ENCODE measurements around the gene KMT2B.

KMT2B gene

DNA sequence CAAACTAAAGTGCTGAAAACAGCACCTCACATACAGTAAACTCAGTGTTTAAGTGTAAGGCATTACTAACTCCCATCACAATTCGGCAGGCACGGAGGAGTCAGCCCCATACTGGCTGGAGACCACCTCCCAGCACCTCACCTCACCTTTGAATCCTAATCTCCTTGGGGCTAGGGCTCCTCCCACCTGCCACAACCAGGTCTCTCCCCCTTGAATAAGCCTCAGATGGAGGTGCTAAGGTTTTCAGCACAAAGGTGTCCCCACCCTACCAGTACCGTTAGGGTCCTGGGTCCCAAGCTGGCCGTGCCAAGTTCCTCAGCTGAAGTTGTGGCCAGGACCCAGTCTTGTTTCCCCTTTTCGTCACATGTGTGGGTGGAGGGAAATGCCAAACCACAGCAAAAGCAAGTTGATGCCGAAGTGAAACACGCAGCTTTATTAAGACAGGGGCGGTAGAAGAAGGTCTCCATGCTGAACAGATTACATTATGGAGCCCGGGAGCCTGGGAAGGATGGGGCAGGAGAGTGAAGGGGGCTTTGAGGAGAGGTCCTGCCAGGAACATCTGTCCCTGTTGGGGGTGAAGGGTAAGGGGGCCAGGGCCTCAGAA, 24.4 kb downstream of the KMT2B start, which contains the start of gene IGFLR1:
TSS of gene IGFLR1 (minus strand) at position 332 of the 604 bp plus-strand sequence. CDS start 1,272 bp downstream, outside the sequence.
- DNase-seq, result peak; percentile 47

DNA sequence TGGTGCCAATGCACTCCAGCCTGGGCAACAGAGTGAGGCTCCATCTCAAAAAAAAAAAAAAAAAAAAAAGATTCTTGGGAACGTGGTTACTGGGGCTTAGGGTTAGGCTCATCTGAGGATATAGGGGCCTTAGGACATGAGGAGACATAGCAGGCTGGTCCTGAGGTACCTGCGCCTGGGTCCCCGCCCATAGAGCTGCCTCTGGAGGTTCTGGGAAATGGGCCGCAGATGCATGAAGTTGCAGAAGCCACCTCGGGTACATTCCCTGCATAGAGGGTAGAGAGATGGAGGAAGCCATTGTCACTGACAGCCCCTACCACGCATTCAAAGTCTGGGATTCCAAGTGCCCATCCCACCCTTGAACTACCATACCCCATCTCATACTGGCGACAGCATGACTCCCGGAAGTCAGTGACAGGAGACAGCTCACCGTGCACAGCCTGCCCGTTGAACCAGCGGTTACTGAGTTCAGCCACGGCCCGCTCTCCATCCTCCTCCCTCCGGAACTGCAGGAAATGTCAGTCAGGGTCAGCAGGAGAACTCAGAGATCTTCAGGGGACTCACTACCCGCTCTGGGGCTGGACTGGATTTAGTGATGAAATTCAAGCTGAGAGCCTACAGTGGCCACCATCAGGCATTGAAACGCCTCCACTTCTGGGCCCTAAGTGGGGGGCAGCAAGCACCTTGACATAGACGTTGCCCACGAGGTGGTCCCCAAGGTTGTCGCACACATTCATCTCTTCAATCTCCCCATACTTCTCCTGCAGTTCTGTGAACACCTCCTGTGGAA, 26.0 kb downstream of the KMT2B start:
- no peak for DNase-seq

DNA sequence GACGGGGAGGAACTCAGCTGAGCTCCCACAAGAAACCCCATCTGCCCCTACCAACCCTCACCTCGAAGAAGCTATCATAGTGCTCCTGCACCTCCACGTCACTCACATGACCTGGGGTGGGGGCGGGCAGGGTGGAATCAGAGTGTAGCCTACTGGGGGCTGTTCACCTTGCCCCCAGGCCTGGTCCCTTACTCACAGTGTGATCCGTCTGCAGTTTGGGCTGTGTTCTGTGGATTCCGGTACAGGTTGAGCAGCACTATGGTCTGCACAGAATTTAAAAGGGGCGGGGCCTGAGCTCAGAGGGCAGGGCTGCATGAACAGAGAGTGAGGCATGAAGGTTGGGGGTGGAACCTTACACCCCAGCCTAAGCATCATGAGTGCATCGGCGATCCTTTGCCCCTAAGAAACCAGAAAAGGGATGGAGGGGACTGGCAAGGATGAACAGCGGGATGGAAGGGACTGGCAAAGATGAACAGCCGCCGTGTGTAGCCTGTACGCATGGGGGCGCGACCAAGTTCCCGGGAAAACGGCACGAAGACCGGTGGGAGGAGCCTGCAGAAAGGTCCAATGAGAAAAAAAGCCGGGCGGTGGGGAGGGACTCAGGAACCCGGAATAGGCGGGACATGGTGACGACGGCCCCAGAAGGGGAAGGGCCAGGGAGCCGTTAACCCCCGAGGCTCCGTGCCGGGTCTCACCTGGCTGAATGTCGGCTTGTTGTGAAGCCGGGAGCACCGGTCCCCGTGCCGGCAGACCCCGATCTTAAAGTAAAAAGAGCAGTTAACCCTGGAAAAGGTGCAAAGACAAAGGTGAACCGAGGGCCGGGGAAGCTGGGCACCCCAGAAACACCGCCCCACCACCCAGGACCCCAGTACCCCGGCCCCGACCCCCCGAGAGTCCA, 26.9 kb downstream of the KMT2B start:
- peak; percentile 87 for DNase-seq

DNA sequence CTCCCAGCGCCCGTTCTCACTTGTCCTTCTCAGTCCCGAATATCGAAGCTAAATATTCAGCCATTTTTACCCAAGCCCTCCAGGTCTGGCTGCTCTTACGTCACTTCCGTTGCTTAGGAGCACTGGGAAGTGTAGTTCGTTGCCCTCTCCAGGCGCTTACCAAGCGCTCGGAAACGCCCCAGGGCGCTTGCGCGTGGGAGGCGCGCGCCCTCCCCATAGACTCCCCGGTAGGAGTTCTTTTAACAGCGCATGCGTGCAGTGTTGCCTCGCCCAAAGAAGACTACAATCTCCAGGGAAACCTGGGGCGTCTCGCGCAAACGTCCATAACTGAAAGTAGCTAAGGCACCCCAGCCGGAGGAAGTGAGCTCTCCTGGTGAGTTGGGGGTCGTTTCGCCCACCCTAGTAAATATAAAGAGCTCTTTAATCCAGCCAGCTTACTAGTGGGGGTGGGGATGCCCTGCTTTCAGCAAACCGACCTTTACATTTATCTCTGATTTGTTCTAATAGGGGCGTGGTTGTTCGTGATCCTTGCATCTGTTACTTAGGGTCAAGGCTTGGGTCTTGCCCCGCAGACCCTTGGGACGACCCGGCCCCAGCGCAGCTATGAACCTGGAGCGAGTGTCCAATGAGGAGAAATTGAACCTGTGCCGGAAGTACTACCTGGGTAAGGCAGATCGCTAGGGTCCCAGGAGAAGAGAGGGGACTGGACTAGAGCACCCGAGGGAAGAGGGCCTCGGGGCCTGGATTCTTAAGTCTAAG, 27.7 kb downstream of the KMT2B start, which contains the start of the genes PSENEN and U2AF1L4:
TSS of gene PSENEN (plus strand) at position 324 of the 759 bp plus-strand sequence. CDS start at position 604, 280 bp downstream.
TSS of gene U2AF1L4 (minus strand) at position 91 of the 759 bp plus-strand sequence. CDS start at position 64, 27 bp downstream.
- DNase-seq, result peak; percentile 89

DNA sequence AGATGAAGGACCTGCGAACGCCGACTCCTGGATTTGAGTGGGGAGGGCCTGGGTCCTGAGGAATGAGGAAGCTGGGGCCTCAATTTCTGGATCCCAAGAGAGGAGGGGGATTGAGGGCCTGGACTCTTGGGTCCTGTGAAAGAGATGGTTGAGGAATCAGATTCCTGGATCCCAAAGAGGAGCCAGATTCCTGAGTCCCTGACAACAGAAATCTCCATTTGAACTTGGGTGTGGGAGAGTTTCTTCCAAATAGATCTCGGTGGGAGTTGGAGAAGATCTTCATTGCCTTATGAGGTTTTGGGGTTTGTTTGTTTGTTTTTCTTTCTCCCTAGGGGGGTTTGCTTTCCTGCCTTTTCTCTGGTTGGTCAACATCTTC, 28.3 kb downstream of the KMT2B start:
- DNase-seq, result no peak

DNA sequence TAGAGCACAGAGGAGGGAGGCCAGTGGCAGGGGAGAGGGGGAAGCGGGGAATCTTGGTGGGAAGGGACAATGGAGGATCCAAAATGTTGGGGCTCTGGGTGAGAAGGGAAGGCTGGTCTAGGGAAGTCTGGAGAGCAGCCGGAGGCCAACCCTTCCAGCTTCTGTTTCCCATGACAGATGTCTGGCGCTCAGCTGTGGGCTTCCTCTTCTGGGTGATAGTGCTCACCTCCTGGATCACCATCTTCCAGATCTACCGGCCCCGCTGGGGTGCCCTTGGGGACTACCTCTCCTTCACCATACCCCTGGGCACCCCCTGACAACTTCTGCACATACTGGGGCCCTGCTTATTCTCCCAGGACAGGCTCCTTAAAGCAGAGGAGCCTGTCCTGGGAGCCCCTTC, 28.7 kb downstream of the KMT2B start:
- DNase-seq, result no peak

DNA sequence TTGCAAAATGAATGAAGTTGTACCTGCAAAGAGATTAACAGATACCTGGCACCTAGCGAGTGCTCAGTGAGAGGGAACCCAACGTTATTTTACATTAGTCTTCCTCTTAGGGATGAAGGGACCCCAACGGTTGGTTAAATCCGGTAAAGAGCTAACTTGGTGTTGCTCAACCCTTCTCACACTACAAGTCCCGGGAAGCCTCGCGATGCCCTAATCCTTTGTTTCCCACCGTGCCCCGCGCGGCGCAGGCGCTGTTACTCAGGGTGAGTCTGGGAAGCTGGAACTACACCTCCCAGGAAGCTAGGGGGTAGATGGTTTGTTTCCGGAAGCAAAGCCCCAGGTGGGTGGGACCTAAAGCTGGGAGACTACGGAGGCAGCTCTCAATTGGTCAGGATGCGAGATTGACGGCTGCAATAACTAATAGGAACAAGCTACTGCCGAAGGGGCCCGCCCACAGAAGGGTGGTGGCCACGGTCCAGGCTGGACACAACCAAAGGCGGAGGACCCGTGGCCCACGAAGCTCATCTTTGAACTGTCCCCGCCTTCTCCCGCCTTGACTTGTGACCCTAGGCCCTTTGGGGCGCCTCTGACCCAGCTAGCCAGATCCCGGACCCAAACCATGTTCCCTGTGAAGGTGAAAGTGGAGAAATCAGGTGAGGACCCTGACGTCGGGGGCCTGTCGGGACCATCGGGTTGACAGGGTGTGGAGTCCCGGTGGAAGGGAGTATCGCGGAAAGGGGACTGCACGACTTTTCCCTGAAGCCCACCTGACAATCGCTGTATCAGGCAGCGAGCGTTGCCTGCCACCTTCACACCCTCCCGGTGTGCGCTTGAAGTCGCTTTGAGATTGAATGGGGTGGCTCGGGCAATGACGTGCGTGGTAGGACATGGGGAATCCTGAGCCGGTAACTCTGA, 30.6 kb downstream of the KMT2B start, which contains the start of gene LIN37:
TSS of gene LIN37 (plus strand) at position 471 of the 915 bp plus-strand sequence. CDS start at position 620, 149 bp downstream.
- peak; percentile 95 for DNase-seq

DNA sequence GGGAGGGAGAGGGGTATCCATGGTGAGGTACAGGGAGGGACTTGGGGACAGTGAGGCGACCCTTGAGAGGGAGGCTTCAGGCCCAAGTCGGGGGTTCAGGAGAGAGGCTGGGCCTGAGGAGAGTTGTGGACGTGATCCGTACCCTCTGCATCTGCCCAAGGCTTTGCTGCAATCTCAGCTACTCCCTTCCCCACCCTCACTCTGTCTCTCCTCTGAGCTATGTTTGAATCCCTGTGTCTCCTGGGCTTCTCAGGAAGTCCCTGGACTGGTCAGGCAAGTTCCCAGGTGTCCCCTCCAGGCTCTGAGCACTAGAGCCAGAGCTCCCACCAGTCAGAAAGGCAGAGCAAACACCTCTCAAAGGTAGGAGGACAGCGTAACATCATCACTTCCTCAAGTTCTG, 32.4 kb downstream of the KMT2B start:
- DNase-seq, result no peak

DNA sequence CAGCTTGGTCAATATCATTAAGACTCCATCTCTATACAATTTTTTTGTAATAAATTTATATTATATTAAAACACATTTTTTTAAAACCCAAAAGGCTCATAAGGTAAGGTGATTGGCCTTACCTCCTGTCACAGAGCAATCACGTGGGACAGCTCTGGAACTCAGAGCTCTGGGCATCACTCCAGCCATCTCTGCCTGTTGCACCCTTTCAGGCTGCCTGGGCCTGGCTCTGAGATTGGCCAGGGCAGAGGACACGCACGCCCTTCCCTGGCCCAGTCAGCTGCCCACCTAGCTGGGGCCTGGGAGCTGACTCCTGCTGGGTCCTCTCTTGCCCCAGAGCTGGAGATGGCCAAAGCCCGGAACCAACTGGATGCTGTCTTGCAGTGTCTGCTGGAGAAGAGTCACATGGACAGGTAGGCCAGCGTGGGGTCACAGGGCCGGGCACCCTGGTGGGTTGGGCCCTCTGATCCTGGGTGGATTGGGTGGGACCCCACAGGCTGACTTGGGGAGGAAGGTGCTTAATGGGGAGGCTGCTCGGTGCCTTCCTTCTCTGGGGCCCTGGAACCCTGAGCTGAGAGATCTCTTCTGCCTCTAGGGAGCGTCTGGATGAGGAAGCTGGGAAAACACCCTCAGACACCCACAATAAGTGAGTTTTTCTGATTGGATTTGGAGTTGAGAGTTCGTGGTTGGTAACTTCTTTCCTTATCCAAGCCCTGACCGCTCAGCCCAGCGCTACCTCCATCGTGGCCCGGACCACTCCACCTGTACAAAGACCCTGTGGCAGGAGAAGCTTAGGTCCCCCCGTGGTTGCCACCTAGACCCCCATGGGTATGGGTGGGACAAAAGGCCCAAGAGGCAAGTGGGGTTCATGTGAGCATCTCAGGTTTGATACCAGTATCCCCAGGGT, 34.3 kb downstream of the KMT2B start:
- DNase-seq, result no peak

DNA sequence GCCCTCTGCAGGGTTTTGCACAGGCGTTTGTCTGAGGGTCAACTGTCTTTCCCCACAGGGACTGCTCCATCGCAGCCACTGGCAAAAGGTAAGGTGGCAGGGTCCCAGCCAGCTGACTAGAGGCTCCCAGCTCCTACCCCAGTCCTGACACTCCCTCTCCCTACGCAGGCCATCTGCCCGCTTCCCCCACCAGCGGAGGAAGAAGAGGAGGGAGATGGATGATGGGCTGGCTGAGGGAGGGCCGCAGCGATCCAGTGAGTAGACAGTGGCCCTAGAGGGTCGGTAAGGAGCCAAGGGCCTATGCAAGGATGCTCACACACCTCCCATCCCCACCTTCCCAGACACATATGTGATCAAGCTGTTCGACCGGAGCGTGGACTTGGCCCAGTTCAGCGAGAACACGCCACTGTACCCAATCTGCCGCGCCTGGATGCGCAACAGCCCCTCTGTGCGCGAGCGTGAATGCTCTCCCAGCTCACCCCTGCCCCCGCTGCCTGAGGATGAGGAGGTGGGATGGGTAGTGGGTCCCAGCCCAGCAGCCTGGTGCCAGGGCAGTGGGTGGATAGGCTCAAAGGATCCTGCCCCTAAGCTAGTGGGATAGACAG, 35.0 kb downstream of the KMT2B start:
- DNase-seq, result no peak

DNA sequence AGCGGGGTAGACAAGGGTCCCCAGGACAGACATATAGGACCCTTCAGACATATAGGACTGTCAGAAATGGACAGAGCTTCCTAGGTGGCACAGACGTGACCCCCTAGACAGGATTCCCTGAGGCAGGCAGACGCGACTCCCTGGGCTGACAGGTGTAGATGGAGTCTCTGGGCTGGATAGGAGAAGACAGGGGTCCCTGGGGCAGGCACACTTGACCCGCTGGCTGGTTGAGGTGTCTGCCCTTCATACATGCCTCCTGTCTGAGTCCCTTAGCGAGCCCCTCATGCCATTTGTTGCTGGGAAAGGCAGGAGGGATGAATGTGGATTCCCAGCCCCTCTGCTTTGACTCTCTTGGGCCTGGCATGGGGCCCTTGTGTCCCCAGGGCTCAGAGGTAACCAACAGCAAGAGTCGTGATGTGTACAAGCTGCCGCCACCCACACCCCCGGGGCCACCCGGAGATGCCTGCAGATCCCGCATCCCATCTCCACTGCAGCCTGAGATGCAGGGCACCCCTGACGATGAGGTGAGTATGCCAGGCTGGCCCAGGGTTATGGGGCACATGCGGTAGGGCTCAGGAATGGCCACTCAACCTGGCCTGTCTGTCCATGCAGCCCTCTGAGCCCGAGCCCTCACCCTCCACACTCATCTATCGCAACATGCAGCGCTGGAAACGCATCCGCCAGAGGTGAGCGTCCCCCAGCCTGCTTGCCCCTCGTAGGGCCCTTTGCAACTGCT, 36.0 kb downstream of the KMT2B start:
- no peak for DNase-seq

DNA sequence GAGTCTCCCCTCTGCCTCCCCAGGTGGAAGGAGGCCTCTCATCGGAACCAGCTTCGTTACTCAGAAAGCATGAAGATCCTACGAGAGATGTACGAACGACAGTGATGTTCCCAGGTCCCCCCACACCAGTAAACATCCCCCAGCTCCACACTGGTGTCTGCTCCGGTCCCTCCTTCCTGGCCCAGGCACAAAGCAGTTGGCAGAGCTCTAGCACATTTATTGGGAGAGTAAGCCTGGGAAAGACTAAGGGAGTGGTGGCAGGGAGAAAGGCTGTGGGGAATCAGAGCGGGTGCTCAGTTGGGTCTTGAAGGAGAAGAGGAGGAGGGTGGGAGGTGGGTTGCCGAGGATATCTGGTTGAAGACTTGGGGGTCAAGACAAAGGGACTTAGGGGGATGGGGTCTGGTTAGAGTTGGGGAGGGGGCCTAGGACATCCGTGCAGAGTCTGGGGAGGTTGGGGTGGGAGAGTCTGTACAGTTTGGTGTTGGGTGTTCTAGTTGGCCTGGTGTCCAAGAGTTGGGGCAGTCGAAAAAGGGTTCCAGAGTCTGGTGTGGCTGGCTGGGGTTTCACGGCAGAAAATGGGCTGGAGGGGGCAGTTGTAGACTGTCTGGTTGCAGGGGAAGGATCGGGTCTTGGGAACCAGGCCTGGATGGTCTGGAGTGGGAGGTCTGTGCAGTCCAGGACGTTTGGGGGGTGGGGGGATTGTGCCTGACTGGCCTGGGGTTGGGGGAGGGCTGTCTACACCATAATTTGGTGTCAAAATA, 36.7 kb downstream of the KMT2B start:
- DNase-seq, result no peak

DNA sequence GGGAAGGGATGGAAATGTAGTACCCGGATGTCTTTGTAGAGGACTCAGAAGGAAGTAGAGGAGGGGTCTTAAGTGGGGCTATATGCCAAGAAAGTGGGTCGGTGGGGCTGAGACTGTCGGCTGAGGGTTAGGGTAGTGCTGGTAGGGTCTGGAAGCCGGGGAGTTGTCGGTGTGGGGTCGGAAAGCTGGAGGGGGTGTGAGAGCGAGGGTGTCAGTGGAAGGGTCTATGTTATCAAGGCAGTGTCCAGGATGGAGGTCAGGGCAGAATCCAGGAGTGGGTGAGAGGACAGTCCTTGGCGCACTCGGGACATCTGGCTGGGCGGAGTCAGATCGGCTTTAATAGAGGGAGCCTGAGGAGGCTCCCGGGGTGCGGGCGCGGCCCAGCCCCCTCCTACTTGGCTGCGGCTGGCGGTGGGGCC, 37.3 kb downstream of the KMT2B start:
- no peak for DNase-seq

DNA sequence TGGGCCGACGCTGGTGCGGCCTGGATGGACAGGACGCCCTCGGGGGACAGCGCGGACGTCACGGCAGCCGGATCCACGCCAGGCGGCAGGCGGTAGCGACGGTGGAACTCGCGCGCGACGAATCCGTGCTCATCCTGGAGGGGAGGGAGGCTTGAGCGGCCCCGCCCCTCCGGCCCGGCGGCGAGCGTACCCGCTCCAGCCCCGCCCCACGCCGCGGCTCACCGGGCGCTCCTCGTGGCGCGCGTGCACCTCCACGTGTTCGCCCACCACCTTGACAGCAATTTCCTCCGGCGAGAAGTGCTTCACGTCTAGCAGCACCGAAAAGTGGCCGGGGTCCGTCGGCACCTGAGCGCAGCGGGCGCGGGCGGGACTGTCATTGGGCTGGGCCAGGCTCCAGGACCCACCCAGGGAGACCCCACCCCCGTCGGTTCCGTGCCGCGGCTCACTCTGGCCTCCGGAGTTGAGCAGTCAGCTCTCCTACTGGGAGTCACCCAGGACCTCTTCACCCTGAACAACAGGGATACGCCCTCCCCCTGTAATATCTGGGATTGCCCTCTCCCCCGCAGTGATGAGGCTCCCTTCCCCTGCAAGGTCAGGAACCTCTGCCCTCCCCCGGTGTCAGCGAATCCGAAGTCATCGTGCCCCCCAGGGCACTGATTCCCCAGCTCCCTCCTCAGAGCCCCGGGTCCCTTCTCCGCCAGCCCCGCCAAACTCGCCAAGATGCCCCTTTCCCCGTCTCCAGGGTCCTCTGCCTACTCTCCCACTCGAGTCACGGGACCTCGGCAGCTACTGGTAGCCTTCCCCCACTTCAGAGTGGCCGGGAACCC, 38.0 kb downstream of the KMT2B start:
- DNase-seq, result peak; percentile 60

DNA sequence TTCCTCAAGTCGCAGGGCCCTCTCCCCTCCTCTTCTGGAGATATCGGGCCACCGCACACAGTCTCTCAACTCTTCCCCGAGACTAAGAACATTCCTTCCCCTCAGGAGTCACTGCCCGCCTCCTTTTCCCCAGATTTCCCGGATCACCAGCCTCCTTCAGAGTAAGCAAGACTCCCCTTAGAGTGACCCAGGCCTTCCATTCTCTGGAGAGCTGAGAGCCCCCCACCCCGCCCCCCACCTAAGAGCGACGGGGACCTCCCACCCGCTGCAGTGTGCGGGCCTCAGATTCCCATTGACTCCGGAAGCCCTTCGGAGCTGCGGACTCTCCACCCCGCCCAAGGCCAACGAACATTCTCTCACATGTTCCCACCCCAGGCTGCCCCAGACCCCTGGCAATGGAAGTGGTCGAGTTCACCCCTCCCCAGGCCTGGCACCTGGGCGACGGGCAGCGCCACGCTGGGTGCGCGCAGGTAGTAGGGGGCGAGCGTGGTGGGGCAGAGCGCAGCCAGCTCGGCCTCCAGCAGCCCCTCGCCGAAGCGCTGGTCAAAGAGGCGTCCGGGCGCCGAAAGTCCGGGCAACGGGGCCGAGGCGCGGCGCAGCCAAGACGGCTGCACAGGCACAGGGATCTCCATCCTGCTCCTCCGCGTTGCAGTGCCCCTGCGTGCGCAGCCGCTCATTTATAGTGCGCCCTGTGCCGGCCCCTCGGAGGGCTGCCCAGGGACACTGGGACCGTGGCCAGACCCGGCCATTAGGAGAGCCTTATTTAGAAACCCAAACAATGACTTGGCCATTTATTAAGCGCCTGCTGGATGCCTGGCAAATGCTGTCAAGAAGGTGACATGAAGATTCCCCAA, 38.8 kb downstream of the KMT2B start, which contains the start of gene HSPB6:
TSS of gene HSPB6 (minus strand) at position 653 of the 854 bp plus-strand sequence. CDS start at position 632, 21 bp downstream.
- DNase-seq, result no peak

DNA sequence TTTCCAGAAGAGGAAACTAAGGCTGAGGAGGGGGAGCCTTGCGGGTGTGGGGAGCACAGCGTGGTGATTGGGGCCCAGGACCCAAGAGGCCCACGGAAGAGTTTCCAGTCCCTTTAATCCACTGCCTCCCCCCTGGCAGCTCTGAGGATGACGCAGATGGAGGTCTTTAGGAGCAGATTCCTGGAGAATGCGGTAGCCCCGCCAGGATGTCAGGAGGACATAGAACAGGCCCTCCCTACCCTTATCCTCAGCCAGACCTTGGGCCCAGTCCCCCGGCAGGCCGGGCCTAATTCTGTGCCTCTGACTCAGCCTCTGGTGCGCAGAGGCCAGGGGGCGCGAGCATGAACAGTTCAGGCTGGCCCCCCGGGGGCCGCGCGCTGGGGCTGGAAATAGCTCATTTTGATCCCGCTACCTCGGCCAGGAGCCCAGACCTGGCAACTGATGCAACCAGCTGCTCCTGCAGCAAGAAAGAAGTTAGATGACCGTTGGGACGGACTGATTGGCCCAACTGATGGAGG, 39.5 kb downstream of the KMT2B start:
- DNase-seq, result no peak

Measured in stimulated activated CD4-positive, alpha-beta T cell treated with anti-CD3 and anti-CD28 coated beads, Interleukin-12 subunit alpha, Interleukin-12 subunit beta, amount 100 ng/mL, for 4 hours (primary cell).